Activated effector memory CD4-positive, alpha-beta T cell treated with anti-CD3 and anti-CD28 coated beads, Interleukin-2, amount 50 U/mL, for 16 hours (primary cell): ENCODE measurements around the gene ATPAF2.

Source experiments
- DNase-seq: peaks from one replicate; pipeline ENCODE4 v3.0.0-alpha.2; 2020

ATPAF2 gene

DNA sequence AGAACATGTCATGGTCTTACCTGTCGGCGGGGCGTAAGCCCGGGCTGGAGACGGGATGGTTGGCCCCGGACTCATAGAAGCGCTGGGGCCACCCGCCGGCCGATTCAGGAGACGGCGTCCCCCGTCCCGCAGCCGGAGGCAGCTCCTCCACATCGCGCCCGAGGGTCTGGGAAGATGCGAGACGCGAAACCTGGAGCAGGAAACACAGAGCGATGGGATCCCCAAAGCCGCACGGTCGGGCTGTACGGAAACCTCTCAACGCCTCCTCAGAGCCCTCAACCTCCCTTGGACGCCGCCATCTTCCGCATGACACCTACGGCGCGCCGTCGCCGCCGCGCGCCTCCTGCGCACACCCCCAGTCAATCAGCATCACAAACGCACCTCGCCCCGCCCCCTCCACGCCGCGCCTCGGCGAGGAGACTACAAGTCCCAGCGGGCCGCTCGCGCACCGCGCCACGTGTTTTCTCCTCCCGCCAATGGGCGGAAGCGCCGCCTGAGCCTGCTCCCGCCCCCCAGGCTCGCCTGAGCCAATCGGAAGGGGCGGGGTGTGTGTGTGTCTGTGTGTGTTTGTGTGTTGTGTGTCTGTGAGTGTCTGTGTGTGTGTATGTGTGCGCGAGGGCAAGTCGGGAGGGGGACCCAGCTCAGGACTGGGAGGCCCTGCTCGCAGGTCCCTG, at the start of gene ATPAF2, which contains the start of gene GID4:
ATPAF2 (minus strand) TSS at position 308 of the 674 bp plus-strand sequence; CDS start at position 153, 155 bp downstream.
GID4 (plus strand) TSS at position 548 of the 674 bp plus-strand sequence; CDS start at position 605, 57 bp downstream.
- DNase-seq: peak; percentile 100

DNA sequence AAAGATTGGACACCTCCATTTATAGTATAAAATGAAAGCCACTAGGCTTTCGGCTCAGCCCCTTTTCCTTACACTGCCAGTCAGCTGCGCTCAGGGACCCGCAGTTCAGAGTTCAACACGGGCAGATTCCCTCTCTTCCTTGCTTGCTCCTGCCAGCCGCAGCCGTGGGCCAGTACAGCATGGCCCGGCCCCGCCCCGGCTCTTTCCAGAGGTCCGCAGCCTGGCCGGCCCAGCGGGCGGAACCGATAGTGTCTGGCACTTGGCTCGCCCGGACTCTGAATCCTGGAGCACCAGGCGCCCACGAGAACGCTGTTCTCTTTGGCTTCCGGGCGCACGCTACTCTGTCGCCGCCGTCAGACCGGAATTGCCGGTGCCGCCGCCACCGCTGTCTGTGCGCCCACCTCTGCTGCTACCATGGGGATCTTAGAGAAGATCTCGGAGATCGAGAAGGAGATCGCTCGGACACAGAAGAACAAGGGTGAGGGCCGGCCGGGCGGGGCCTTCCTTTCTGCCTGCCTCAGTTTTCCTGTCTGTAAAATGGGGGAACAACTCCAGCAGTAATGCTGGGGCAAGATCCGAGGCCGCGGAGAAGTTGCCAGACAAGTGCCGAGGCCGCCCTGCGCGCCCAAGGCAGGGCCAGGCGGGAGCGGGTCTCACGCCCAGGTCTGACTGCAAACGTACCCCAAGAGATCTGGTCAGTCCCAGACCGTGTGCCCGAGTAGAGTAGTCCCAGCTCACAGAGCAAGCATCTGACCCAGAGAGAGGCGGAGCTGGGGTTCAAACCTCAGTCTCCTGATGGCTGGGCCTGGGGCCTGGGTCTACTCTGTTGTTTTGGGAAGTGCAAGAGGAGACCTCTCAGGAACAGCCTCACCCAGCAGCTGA, 48.9 kb upstream of the ATPAF2 start, which contains the start of gene DRG2:
DRG2 (plus strand) TSS at position 339 of the 882 bp plus-strand sequence; CDS start at position 415, 76 bp downstream.
- DNase-seq: peak; percentile 96

DNA sequence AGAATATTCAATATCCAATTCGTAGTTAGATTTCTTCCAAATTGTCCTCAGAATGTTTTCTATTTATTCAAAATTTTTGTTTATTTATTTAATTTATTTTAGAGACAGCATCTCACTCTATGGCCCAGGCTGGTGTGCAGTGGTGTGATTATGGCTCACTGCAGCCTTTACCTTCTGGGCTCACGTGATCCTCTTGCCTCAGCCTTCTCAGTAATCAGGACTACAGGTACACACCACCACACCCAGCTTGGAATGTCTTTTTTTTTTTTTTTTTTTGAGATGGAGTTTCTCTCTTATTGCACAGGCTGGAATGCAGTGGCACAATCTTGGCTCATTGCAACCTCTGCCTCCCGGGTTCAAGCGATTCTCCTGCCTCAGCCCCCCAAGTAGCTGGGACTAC, 45.3 kb upstream of the ATPAF2 start:
- no peak for DNase-seq

DNA sequence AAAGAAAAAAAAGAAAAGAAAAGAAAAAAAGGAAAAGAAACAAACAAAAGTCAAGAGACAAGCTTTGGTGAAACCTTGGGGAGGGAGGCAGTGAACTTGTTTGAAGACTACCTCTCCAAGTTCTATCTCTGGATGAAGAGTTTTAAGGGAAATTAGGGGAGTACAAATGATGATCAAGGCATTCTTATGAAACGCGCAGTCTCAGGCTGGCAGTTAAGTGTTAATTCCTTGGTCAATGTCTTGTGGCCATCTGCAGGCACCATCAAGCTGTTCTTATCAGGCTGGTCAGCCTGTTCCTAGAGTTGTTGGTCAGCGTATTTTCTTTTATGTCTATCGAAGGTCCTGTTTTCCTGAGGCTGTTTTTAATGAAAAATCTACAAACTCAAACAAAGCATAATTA, 40.6 kb upstream of the ATPAF2 start:
- DNase-seq: no peak

- DNase-seq: no peak
Measured at GRCh38 chr17:18076936-18077335, 38.0 kb upstream of the ATPAF2 start.

DNA sequence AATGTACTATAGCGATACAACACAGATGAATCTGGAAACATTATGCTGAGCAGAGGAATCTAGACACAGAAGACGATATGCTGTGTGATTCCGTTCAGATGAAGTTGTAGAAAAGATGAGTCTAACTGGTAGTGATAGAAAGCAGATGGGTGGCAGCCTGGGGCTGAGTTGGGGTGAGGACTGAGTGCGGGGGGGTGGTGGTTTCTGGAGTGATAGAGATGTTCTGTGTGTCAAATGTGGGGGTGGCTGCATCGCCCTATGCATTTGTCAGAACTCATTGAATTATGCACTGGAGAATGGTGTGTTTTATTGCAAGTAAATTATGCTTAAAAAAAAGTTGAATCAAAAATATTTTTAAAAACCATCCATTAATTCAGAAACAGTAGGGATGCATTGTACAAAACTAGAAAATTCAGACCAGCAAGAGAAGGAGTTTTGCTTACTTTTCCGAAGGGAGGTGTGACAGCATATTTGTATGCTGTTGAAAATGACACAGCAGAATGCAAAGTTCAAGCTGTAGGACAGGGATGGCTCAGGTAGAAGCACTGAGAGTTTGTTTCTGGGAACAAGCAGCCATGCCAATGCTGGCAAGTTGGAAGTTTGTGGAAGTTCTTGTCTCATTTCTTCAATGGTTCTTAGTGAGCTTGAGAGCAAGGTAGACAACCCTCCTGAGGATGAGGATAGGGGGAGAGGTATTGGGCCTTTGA, 35.8 kb upstream of the ATPAF2 start:
- no peak for DNase-seq

GRCh38 chr17:18071751-18072150, 32.8 kb upstream of the ATPAF2 start:
- DNase-seq: no peak

- no peak for DNase-seq
Measured at GRCh38 chr17:18070861-18071340, 31.9 kb upstream of the ATPAF2 start.

- DNase-seq: no peak
Measured at GRCh38 chr17:18069101-18069500, 30.1 kb upstream of the ATPAF2 start.

- DNase-seq: no peak
Measured at GRCh38 chr17:18066866-18067265, 27.9 kb upstream of the ATPAF2 start.

GRCh38 chr17:18065546-18065945, 26.6 kb upstream of the ATPAF2 start:
- DNase-seq: no peak

DNA sequence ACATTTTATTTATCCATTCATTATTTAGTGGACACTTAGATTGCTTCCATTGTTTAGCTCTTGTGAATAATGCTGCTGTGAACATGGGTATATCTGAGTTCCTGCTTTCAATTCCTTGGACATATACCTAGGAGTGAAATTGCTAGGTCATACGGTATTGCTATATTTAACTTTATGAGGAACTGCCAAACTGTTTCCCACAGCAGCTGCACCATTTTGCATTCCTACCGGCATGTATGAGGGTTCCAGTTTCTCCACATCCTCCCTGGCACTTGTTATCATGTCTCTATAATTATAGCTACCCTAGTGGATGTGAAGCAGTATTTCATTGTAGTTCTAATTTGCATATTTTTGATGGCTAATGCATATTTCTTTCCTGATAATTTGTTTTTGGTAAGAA, 25.1 kb upstream of the ATPAF2 start:
- DNase-seq: no peak

DNA sequence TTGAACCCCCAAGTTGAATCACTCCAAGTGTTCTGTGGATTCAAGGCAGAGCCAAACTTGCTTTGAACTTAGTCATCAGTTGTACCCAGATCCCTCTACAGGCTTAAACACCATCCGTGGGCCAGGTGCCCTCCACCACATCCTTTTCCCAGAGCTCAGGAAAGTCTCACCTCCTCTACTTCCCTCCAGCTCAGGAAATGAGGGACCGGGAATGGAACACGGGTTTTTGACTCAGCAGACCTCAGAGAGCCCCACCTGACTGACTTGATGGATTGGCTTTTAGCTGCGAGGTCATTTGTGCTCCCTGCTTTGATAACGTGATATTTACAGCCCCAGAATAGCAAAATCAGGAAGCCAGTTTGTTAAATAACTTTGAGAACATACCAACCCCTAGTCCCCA, 20.3 kb upstream of the ATPAF2 start:
- DNase-seq: no peak

DNA sequence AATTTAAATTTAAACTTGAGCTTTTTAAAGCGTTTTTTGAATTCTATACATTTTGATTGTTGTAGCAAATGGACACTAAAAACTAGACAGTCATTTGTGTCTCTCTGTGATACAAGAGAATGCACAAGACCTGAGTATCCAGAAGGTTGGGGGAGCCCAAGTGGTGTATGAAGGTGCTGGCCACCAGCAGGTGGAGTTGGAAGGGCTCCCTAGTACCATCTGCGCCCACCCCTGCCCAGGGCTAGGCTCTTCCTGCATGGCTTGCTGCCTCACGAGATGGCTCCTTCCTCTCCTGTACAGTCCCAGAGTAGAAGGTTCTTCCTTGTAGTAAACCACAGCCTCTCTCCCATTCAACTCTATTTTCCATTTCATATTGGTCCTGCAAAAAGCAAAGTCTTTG, 17.2 kb upstream of the ATPAF2 start:
- no peak for DNase-seq

GRCh38 chr17:18055597-18055996, 16.6 kb upstream of the ATPAF2 start:
- DNase-seq: no peak

DNA sequence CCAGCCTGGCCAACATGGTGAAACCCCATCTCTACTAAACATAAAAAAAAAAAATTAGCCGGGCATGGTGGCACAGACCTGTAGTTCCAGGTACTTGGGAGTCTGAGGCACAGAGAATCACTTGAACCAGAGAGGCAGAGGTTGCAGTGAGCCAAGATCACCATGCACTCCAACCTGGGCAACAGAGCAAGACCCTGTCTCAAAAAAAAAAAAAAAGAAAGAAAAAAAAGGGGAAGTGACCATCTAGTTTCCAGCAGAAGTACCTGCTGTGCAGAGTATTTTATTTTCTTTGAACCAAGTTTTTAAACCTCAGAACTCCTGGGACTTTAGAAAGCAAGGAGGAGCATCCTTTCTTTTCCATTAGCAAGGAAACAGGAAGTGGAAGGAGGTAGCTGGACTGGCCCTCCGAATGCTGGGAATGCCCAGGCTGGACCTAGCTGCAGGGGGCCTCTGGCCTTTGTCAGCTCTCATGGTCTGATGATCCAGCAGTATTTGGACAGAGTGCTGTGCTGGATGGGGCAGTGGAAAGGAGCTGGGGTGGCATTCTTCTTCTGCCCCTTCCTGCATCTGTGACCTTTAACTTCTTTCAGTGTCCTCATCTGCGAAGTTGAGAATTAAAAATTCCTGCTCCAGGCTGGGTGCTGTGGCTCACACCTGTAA, 6.9 kb upstream of the ATPAF2 start:
- DNase-seq: no peak

- DNase-seq: no peak
Measured at GRCh38 chr17:18044609-18045008, 5.6 kb upstream of the ATPAF2 start.

DNA sequence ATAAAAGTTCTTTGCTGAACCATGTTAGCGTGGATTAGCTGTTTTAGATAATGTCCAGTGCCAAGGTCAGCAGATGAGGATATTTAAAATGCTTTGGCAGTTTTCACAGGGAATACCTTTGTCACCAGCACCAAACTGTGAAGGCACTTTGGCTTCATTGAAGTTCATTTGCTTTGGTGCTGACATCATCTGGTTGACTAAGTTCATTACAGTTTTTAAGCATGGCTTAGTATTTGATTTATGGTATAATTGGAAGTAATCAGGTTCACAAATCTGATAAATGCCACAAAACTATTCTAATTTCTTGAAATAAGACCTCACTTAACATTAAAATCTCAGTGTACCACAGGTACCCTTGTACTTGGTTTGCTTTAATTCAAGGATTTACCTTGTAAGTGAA, 4.5 kb upstream of the ATPAF2 start:
- DNase-seq: no peak

- no peak for DNase-seq
Measured at GRCh38 chr17:18042983-18043382, 4.0 kb upstream of the ATPAF2 start.

DNA sequence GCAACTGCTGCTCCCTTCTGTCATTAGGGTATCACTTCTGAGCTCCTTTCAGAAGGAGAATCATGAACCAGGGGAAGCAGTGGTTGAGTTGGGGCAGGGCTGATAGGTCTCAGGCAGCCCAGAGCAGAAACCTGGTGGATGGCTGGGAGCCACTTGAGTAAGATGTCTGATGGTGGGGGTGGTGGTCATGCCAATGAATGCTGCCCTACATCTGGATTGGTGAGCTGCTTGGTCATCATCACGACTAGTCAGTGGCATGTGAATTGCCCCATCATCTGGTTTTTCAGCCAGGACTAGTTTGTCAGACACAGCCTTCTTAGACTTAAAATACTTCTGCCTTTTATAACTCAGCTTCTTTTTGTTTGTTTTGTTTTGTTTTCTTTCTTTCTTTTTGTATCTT, 2.8 kb upstream of the ATPAF2 start:
- DNase-seq: no peak

GRCh38 chr17:18040261-18040858, 1.4 kb upstream of the ATPAF2 start:
- DNase-seq: no peak
